Measurements from ENCODE around the gene TXNL4A.

Gene TXNL4A

GRCh38 chr18:79935925-79936324 lies 52.4 kb downstream of the TXNL4A start:
- DNase-seq (ENCODE audit: low read depth in 4 of 4, low spot score in 1 of 4): no peak

GRCh38 chr18:79935499-79935898 lies 52.9 kb downstream of the TXNL4A start:
- DNase-seq (ENCODE audit: low read depth in 4 of 4, low spot score in 1 of 4): no peak

- DNase-seq (ENCODE audit: low read depth in 4 of 4, low spot score in 1 of 4): no peak
These were observed 53.3 kb downstream of the TXNL4A start for GRCh38 chr18:79935098-79935480.

- DNase-seq (ENCODE audit: low read depth in 4 of 4, low spot score in 1 of 4): no peak
These were observed 53.9 kb downstream of the TXNL4A start for GRCh38 chr18:79934311-79935097.

- DNase-seq (ENCODE audit: low read depth in 4 of 4, low spot score in 1 of 4): no peak
These were observed 54.6 kb downstream of the TXNL4A start for GRCh38 chr18:79933765-79934164.

- DNase-seq (ENCODE audit: low read depth in 4 of 4, low spot score in 1 of 4): no peak
These were observed 55.5 kb downstream of the TXNL4A start for GRCh38 chr18:79932907-79933306.

- no peak for DNase-seq (ENCODE audit: low read depth in 4 of 4, low spot score in 1 of 4)
These were observed 56.9 kb downstream of the TXNL4A start for GRCh38 chr18:79931475-79931874.

GRCh38 chr18:79930020-79930642 lies 58.2 kb downstream of the TXNL4A start:
- no peak for DNase-seq (ENCODE audit: low read depth in 4 of 4, low spot score in 1 of 4)

- DNase-seq (ENCODE audit: low read depth in 4 of 4, low spot score in 1 of 4): no peak
These were observed 59.8 kb downstream of the TXNL4A start for GRCh38 chr18:79928563-79928960.

- DNase-seq (ENCODE audit: low read depth in 4 of 4, low spot score in 1 of 4): no peak
These were observed 60.5 kb downstream of the TXNL4A start for GRCh38 chr18:79927607-79928562.

- no peak for DNase-seq (ENCODE audit: low read depth in 4 of 4, low spot score in 1 of 4)
These were observed 61.4 kb downstream of the TXNL4A start for GRCh38 chr18:79926715-79927606.

GRCh38 chr18:79926306-79926705 lies 62.1 kb downstream of the TXNL4A start:
- no peak for DNase-seq (ENCODE audit: low read depth in 4 of 4, low spot score in 1 of 4)

- no peak for DNase-seq (ENCODE audit: low read depth in 4 of 4, low spot score in 1 of 4)
These were observed 63.3 kb downstream of the TXNL4A start for GRCh38 chr18:79924814-79925731.

- no peak for DNase-seq (ENCODE audit: low read depth in 4 of 4, low spot score in 1 of 4)
These were observed 64.3 kb downstream of the TXNL4A start for GRCh38 chr18:79923896-79924585.

- DNase-seq (ENCODE audit: low read depth in 4 of 4, low spot score in 1 of 4): no peak
These were observed 65.4 kb downstream of the TXNL4A start for GRCh38 chr18:79922971-79923411.

GRCh38 chr18:79921984-79922965 lies 66.1 kb downstream of the TXNL4A start:
- DNase-seq (ENCODE audit: low read depth in 4 of 4, low spot score in 1 of 4): no peak

Measured in stimulated activated CD4-positive, alpha-beta T cell treated with anti-CD3 and anti-CD28 coated beads, Interleukin-1b, Interleukin-23, amount 100 ng/mL, for 24 hours (primary cell).